Stimulated activated memory B cell treated with anti-CD40 and anti-IgM and Interleukin-4, amounts not matched to agents 10 μg/mL and 1 μg/mL and 100 μg/mL, for 72 hours (primary cell): ENCODE results near the gene RPL22L1.
"Not testable (repeated sequence)": the region's sequence is repeated elsewhere in the genome, so short reads cannot be mapped to it uniquely, and the experiment has no call there.

Source experiments
- ATAC-seq: fragments of 150-1000 bp; cut with Tn5 transposase; 2 replicates; pipeline ENCODE4 v1.10.0; 2021
- H3K27ac Mint-ChIP-seq: one replicate; pipeline ENCODE4 v1.8.0; 2022; ENCODE audit warnings: mild to moderate bottlenecking, mixed read lengths
- H3K27me3 Mint-ChIP-seq: one replicate; pipeline ENCODE4 v1.8.0; 2022; ENCODE audit warnings: mixed read lengths
- H3K36me3 Mint-ChIP-seq: one replicate; pipeline ENCODE4 v1.8.0; 2022; ENCODE audit warnings: mixed read lengths
- H3K4me1 Mint-ChIP-seq: one replicate; pipeline ENCODE4 v1.8.0; 2022; ENCODE audit warnings: mixed read lengths
- H3K4me3 Mint-ChIP-seq: one replicate; pipeline ENCODE4 v1.8.0; 2022; ENCODE audit warnings: mild to moderate bottlenecking, moderate library complexity, mixed read lengths
- H3K9me3 Mint-ChIP-seq: one replicate; pipeline ENCODE4 v1.8.0; 2022; ENCODE audit warnings: mixed read lengths

RPL22L1 gene

GRCh38 chr3:170864525-170865208 lies 5.3 kb downstream of the RPL22L1 start:
- no peak overlapping the region for H3K4me3 Mint-ChIP-seq
- no peak for ATAC-seq
- peaks cover 29% of the 10 kb centered on the region for H3K36me3 Mint-ChIP-seq
- no peaks in the 10 kb centered on the region for H3K27me3 Mint-ChIP-seq
- H3K4me1 Mint-ChIP-seq = peaks cover 32% of the 10 kb centered on the region
- no peaks in the 10 kb centered on the region for H3K9me3 Mint-ChIP-seq
- H3K27ac Mint-ChIP-seq = no peak overlapping the region

GRCh38 chr3:170863816-170864215 lies 6.2 kb downstream of the RPL22L1 start:
- Mint-ChIP-seq H3K4me3 (no peak overlapping the region), H3K4me1 (peaks cover 28% of the 10 kb centered on the region), H3K27me3 (no peaks in the 10 kb centered on the region), H3K27ac (peak overlapping the region; percentile 42), H3K36me3 (peaks cover 23% of the 10 kb centered on the region), H3K9me3 (no peaks in the 10 kb centered on the region)
- ATAC-seq = no peak

- Mint-ChIP-seq H3K27ac (peak overlapping the region; percentile 42), H3K9me3 (no peaks in the 10 kb centered on the region), H3K4me3 (no peak overlapping the region), H3K4me1 (peaks cover 23% of the 10 kb centered on the region), H3K36me3 (peaks cover 20% of the 10 kb centered on the region), H3K27me3 (no peaks in the 10 kb centered on the region)
- no peak for ATAC-seq
These were observed 7.2 kb downstream of the RPL22L1 start for GRCh38 chr3:170862618-170863374.

GRCh38 chr3:170858599-170858998 lies 11.4 kb downstream of the RPL22L1 start:
- ATAC-seq = no peak
- no peak overlapping the region for H3K27ac Mint-ChIP-seq
- peaks cover 10% of the 10 kb centered on the region for H3K27me3 Mint-ChIP-seq
- no peaks in the 10 kb centered on the region for H3K9me3 Mint-ChIP-seq
- H3K4me3 Mint-ChIP-seq = no peak overlapping the region
- H3K4me1 Mint-ChIP-seq = peaks cover 7% of the 10 kb centered on the region
- H3K36me3 Mint-ChIP-seq = no peaks in the 10 kb centered on the region

GRCh38 chr3:170852324-170852723 lies 17.7 kb downstream of the RPL22L1 start:
- Mint-ChIP-seq H3K4me3 (no peak overlapping the region), H3K9me3 (no peaks in the 10 kb centered on the region), H3K4me1 (no peaks in the 10 kb centered on the region), H3K27ac (no peak overlapping the region), H3K27me3 (peaks cover 21% of the 10 kb centered on the region), H3K36me3 (no peaks in the 10 kb centered on the region)
- ATAC-seq = no peak

- ATAC-seq = no peak
- H3K4me3 Mint-ChIP-seq = no peak overlapping the region
- no peaks in the 10 kb centered on the region for H3K36me3 Mint-ChIP-seq
- no peaks in the 10 kb centered on the region for H3K4me1 Mint-ChIP-seq
- peaks cover 10% of the 10 kb centered on the region for H3K27me3 Mint-ChIP-seq
- no peak overlapping the region for H3K27ac Mint-ChIP-seq
- H3K9me3 Mint-ChIP-seq = no peaks in the 10 kb centered on the region
These were observed 21.6 kb downstream of the RPL22L1 start for GRCh38 chr3:170848292-170848917.

GRCh38 chr3:170844377-170844776 lies 25.6 kb downstream of the RPL22L1 start:
- no peaks in the 10 kb centered on the region for H3K27me3 Mint-ChIP-seq
- no peaks in the 10 kb centered on the region for H3K9me3 Mint-ChIP-seq
- ATAC-seq = no peak
- H3K36me3 Mint-ChIP-seq = no peaks in the 10 kb centered on the region
- no peak overlapping the region for H3K27ac Mint-ChIP-seq
- H3K4me1 Mint-ChIP-seq = no peaks in the 10 kb centered on the region
- no peak overlapping the region for H3K4me3 Mint-ChIP-seq

- Mint-ChIP-seq H3K9me3 (no peaks in the 10 kb centered on the region), H3K36me3 (no peaks in the 10 kb centered on the region), H3K4me3 (no peak overlapping the region), H3K27me3 (peaks cover 21% of the 10 kb centered on the region), H3K27ac (no peak overlapping the region), H3K4me1 (no peaks in the 10 kb centered on the region)
- ATAC-seq = no peak
These were observed 29.6 kb downstream of the RPL22L1 start for GRCh38 chr3:170840291-170840859.

- H3K27ac Mint-ChIP-seq = no peak overlapping the region
- H3K4me1 Mint-ChIP-seq = no peaks in the 10 kb centered on the region
- no peaks in the 10 kb centered on the region for H3K36me3 Mint-ChIP-seq
- H3K4me3 Mint-ChIP-seq = no peak overlapping the region
- no peaks in the 10 kb centered on the region for H3K9me3 Mint-ChIP-seq
- H3K27me3 Mint-ChIP-seq = peaks cover 21% of the 10 kb centered on the region
- ATAC-seq = no peak
These were observed 30.4 kb downstream of the RPL22L1 start for GRCh38 chr3:170839518-170840100.

- peaks cover 39% of the 10 kb centered on the region for H3K27me3 Mint-ChIP-seq
- no peak for ATAC-seq
- H3K9me3 Mint-ChIP-seq = no peaks in the 10 kb centered on the region
These were observed 33.5 kb downstream of the RPL22L1 start for GRCh38 chr3:170836491-170836890.

GRCh38 chr3:170835336-170835735 lies 34.7 kb downstream of the RPL22L1 start:
- Mint-ChIP-seq H3K27me3 (peaks cover 50% of the 10 kb centered on the region), H3K4me3 (no peak overlapping the region), H3K36me3 (no peaks in the 10 kb centered on the region), H3K9me3 (no peaks in the 10 kb centered on the region), H3K4me1 (no peaks in the 10 kb centered on the region), H3K27ac (no peak overlapping the region)
- no peak for ATAC-seq

More at GRCh38 chr3:170836491-170836890, 33.5 kb downstream of the RPL22L1 start:
- Mint-ChIP-seq H3K36me3 (no peaks in the 10 kb centered on the region), H3K27ac (no peak overlapping the region), H3K4me3 (no peak overlapping the region), H3K4me1 (no peaks in the 10 kb centered on the region)

- Mint-ChIP-seq H3K27ac (no peak overlapping the region), H3K4me1 (no peaks in the 10 kb centered on the region), H3K36me3 (no peaks in the 10 kb centered on the region), H3K4me3 (no peak overlapping the region), H3K9me3 (no peaks in the 10 kb centered on the region), H3K27me3 (peaks cover 46% of the 10 kb centered on the region)
- ATAC-seq = no peak
These were observed 39.4 kb downstream of the RPL22L1 start for GRCh38 chr3:170830580-170830979.

GRCh38 chr3:170829546-170830272 lies 40.3 kb downstream of the RPL22L1 start:
- no peak overlapping the region for H3K27ac Mint-ChIP-seq
- peaks cover 46% of the 10 kb centered on the region for H3K27me3 Mint-ChIP-seq
- no peaks in the 10 kb centered on the region for H3K9me3 Mint-ChIP-seq
- no peak for ATAC-seq
- H3K4me3 Mint-ChIP-seq = no peak overlapping the region
- no peaks in the 10 kb centered on the region for H3K36me3 Mint-ChIP-seq
- H3K4me1 Mint-ChIP-seq = no peaks in the 10 kb centered on the region

GRCh38 chr3:170826047-170826446 lies 43.9 kb downstream of the RPL22L1 start:
- H3K36me3 Mint-ChIP-seq = no peaks in the 10 kb centered on the region
- ATAC-seq = peak; percentile 24
- H3K27me3 Mint-ChIP-seq = peaks cover 49% of the 10 kb centered on the region
- no peaks in the 10 kb centered on the region for H3K9me3 Mint-ChIP-seq
- H3K4me3 Mint-ChIP-seq = no peak overlapping the region
- H3K4me1 Mint-ChIP-seq = no peaks in the 10 kb centered on the region
- no peak overlapping the region for H3K27ac Mint-ChIP-seq

- peaks cover 54% of the 10 kb centered on the region for H3K27me3 Mint-ChIP-seq
- H3K27ac Mint-ChIP-seq, ATAC-seq, H3K36me3 Mint-ChIP-seq, H3K9me3 Mint-ChIP-seq, H3K4me3 Mint-ChIP-seq, H3K4me1 Mint-ChIP-seq: not testable (repeated sequence)
These were observed 46.4 kb downstream of the RPL22L1 start for GRCh38 chr3:170823562-170823961.
